CD4-positive, alpha-beta T cell (primary cell): ENCODE data around the gene STING1. TPM values are rescaled to one million over a fixed set of nuclear protein-coding genes. Genes with fewer than 3 reads are reported as not detected.
"Not testable (repeated sequence)": the region's sequence is repeated elsewhere in the genome, so short reads cannot be mapped to it uniquely, and the experiment has no call there.

Experiments used
- ATAC-seq: fragments of 200-7000 bp; cut with Tn5 transposase; one replicate; pipeline ENCODE4 v1.10.0; 2022; ENCODE audit warnings: mild to moderate bottlenecking; ENCODE audit not compliant: poor library complexity
- CTCF ChIA-PET: fragments of 350-600 bp; sonication (Branson Sonifier 250); formaldehyde crosslinking; loops from one replicate; lab custom pipeline; 2021; ENCODE audit warnings: antibody characterized with exemption, inconsistent platforms; lab: Charles Lee
- POLR2A ChIA-PET: fragments of 350-600 bp; sonication (Branson Sonifier 250); formaldehyde crosslinking; loops from one replicate; lab custom pipeline; 2021; ENCODE audit warnings: antibody characterized with exemption, inconsistent platforms; lab: Charles Lee
- DNase-seq, 14 experiments: peaks; one replicate each; pipeline ENCODE4 v3.0.0-alpha.2; 2013 to 2020; ENCODE audit warnings: mixed read lengths in 2 of 14
- H3K27ac ChIP-seq, 2 donors: one replicate each; pipeline versions ENCODE4 v1.5.1 to v1.7.0; 2013; ENCODE audit warnings: low read length in 2 of 2, low read depth in 1 of 2, mild to moderate bottlenecking in 1 of 2
- H3K27me3 ChIP-seq, 2 experiments: 1 replicate in 1 of 2; 2 replicates in 1 of 2; pipeline versions ENCODE4 v1.6.1 to v1.7.0; 2013; ENCODE audit warnings: low read length in 2 of 2, control low read depth in 1 of 2, mild to moderate bottlenecking in 1 of 2, moderate library complexity in 1 of 2; ENCODE audit not compliant: insufficient read depth in 2 of 2, control insufficient read depth in 1 of 2
- H3K36me3 ChIP-seq: one replicate; pipeline ENCODE4 v1.6.1; 2013; ENCODE audit warnings: low read length, control low read depth; ENCODE audit not compliant: insufficient read depth
- H3K4me1 ChIP-seq: one replicate; pipeline ENCODE4 v1.6.1; 2013; ENCODE audit warnings: low read length, control low read depth; ENCODE audit not compliant: insufficient read depth
- H3K4me3 ChIP-seq: one replicate; pipeline ENCODE4 v1.5.1; 2013; ENCODE audit warnings: mild to moderate bottlenecking, low read length, moderate library complexity
- H3K9me3 ChIP-seq, 2 experiments: 1 replicate in 1 of 2; 2 replicates in 1 of 2; pipeline versions ENCODE4 v1.6.1 to v1.7.0; 2013; ENCODE audit warnings: low read length in 2 of 2, mild to moderate bottlenecking in 2 of 2, control low read depth in 1 of 2, moderate library complexity in 1 of 2; ENCODE audit not compliant: control insufficient read depth in 1 of 2, insufficient read depth in 1 of 2
- H3K27ac Mint-ChIP-seq: one replicate; pipeline ENCODE4 v1.8.0; 2020; ENCODE audit warnings: mixed read lengths
- H3K27me3 Mint-ChIP-seq: one replicate; pipeline ENCODE4 v1.8.0; 2021; ENCODE audit warnings: mixed read lengths
- H3K36me3 Mint-ChIP-seq: one replicate; pipeline ENCODE4 v1.8.0; 2021; ENCODE audit warnings: low read depth, mixed read lengths
- H3K4me1 Mint-ChIP-seq: one replicate; pipeline ENCODE4 v1.8.0; 2021; ENCODE audit warnings: low read depth, mixed read lengths
- H3K4me3 Mint-ChIP-seq: one replicate; pipeline ENCODE4 v1.8.0; 2020; ENCODE audit warnings: mild to moderate bottlenecking, mixed read lengths
- H3K9me3 Mint-ChIP-seq: one replicate; pipeline ENCODE4 v1.8.0; 2020; ENCODE audit warnings: mixed read lengths
- CTCF ChIP-seq: fragments of 200-600 bp; IDR thresholded peaks from one replicate; pipeline ENCODE4 v1.8.0; 2022; ENCODE audit warnings: antibody characterized with exemption, mild to moderate bottlenecking
- intact Hi-C, 2 experiments: fragments of 100-400 bp; cut with DNase I in 1 of 2; cut with micrococcal nuclease in 1 of 2; formaldehyde crosslinking; loops; one replicate each; pipeline versions ENCODE4 v1.15.1 to v1.9.0; 2023 to 2025; cut with DNase I, micrococcal nuclease
- total RNA-seq, 174 experiments: library from RNA in 2 of 174; stranded (reverse) in 2 of 174; gene quantifications; one replicate each; pipeline ENCODE4 v1.2.3 and lab custom pipeline; 2021 to 2026

STING1 gene
- total RNA-seq, 2 experiments from 2014 or later, result 155 to 168 TPM

GRCh38 chr5:139512786-139513390 is 30.3 kb upstream of the STING1 start:
- Histone ChIP-seq H3K27ac (no peak overlapping the region), H3K36me3 (no peaks in the 10 kb centered on the region), H3K9me3 (no peaks in the 10 kb centered on the region), H3K27me3 (no peaks in the 10 kb centered on the region), H3K4me1 (peaks cover 39% of the 10 kb centered on the region), H3K4me3 (no peak overlapping the region)
- Mint-ChIP-seq H3K27me3 (no peaks in the 10 kb centered on the region), H3K27ac (peak overlapping the region; percentile 50), H3K9me3 (peaks cover 3% of the 10 kb centered on the region), H3K4me3 (peak overlapping the region; percentile 11), H3K4me1 (peaks cover 46% of the 10 kb centered on the region), H3K36me3 (peaks cover 4% of the 10 kb centered on the region)
- intact Hi-C loops, result loop anchor here (1.0 to 10.0 kb wide), 5 partner anchors 30 to 224 kb away; partner anchors contain the start of genes SMIM33 (in 1 of the 2) and STING1 (in 1 of the 2)
- no peak for TF ChIP-seq CTCF
- CTCF ChIA-PET, result interaction anchor here (0.7 to 4.6 kb wide), 12 partner anchors 16 to 252 kb away, joined by 3 to 132 read pairs (median 4); partner anchors contain the start of genes DNAJC18 and STING1
- POLR2A ChIA-PET, result interaction anchor here (1.0 to 3.8 kb wide), 9 partner anchors 28 to 170 kb away, joined by 3 to 43 read pairs (median 8); partner anchors contain the start of genes DNAJC18, SPATA24 and STING1
- ATAC-seq (no peak), DNase-seq (peak in 1 of 14 experiments; percentile 36)

GRCh38 chr5:139504722-139505121 is 22.2 kb upstream of the STING1 start:
- H3K27ac ChIP-seq, H3K4me3 ChIP-seq, H3K36me3 ChIP-seq, H3K9me3 ChIP-seq, CTCF ChIA-PET, ATAC-seq, DNase-seq, H3K27me3 ChIP-seq, H3K27me3 Mint-ChIP-seq, H3K36me3 Mint-ChIP-seq, H3K27ac Mint-ChIP-seq, H3K4me1 Mint-ChIP-seq, H3K4me1 ChIP-seq, H3K4me3 Mint-ChIP-seq, intact Hi-C loops, H3K9me3 Mint-ChIP-seq: not testable (repeated sequence)
- POLR2A ChIA-PET, result interaction anchor here (0.7 kb wide), 1 partner anchor 42 kb away, joined by 3 read pairs; the partner anchor contains the start of gene ECSCR

- H3K9me3 Mint-ChIP-seq, H3K27ac Mint-ChIP-seq, H3K27ac ChIP-seq, H3K9me3 ChIP-seq, DNase-seq, H3K36me3 ChIP-seq, ATAC-seq, H3K4me1 Mint-ChIP-seq, POLR2A ChIA-PET, H3K4me1 ChIP-seq, H3K27me3 ChIP-seq, intact Hi-C loops, H3K4me3 ChIP-seq, H3K27me3 Mint-ChIP-seq, H3K4me3 Mint-ChIP-seq, H3K36me3 Mint-ChIP-seq: not testable (repeated sequence)
- CTCF ChIA-PET, result interaction anchor here (3.2 kb wide), 1 partner anchor 82 kb away, joined by 11 read pairs; no protein-coding TSS in a partner anchor
Measured at GRCh38 chr5:139503879-139504278, 21.3 kb upstream of the STING1 start.

GRCh38 chr5:139503036-139503817 is 20.7 kb upstream of the STING1 start:
- H3K4me1 ChIP-seq, ATAC-seq, H3K4me3 Mint-ChIP-seq, H3K36me3 ChIP-seq, H3K27ac ChIP-seq, POLR2A ChIA-PET, DNase-seq, H3K36me3 Mint-ChIP-seq, H3K9me3 Mint-ChIP-seq, H3K27me3 ChIP-seq, H3K4me1 Mint-ChIP-seq, H3K27ac Mint-ChIP-seq, H3K4me3 ChIP-seq, intact Hi-C loops, H3K27me3 Mint-ChIP-seq, H3K9me3 ChIP-seq: not testable (repeated sequence)
- CTCF ChIA-PET, result interaction anchor here (3.2 kb wide), 1 partner anchor 81 kb away, joined by 11 read pairs; no protein-coding TSS in a partner anchor
